ENCODE measurements around the gene DCC. TPM values are rescaled to one million over a fixed set of nuclear protein-coding genes. Genes with fewer than 3 reads are reported as not detected.

The DCC gene
- total RNA-seq, 4 donors from 2014 or later, result 0.84 to 1.2 TPM; not detected in 2

DNA sequence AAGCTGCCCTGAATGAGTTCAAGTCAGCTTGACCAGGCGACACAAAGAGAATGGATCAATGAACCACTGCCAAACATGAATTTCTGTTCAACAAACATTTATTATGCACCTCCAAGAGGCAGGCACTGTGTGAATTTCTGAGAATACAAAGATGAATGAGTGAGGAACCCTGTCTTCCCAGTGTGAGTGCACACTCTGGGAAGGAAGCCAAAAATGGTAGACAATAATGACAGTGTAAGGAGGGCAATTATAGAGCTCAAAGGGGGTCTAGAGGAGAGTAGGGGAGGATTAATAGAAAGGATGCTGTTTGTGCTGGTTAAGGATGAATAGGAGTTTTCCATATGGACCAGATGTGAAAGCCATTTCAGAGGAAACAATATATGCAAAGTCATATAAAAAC lies 213.4 kb downstream of the DCC start:
- TF ChIP-seq, protein P1, sequence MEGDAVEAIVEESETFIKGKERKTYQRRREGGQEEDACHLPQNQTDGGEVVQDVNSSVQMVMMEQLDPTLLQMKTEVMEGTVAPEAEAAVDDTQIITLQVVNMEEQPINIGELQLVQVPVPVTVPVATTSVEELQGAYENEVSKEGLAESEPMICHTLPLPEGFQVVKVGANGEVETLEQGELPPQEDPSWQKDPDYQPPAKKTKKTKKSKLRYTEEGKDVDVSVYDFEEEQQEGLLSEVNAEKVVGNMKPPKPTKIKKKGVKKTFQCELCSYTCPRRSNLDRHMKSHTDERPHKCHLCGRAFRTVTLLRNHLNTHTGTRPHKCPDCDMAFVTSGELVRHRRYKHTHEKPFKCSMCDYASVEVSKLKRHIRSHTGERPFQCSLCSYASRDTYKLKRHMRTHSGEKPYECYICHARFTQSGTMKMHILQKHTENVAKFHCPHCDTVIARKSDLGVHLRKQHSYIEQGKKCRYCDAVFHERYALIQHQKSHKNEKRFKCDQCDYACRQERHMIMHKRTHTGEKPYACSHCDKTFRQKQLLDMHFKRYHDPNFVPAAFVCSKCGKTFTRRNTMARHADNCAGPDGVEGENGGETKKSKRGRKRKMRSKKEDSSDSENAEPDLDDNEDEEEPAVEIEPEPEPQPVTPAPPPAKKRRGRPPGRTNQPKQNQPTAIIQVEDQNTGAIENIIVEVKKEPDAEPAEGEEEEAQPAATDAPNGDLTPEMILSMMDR (IDR thresholded peaks at IDR 0.05), result no peak
- TF ChIP-seq POLR2A (IDR thresholded peaks at IDR 0.05), result no peak
- TF ChIP-seq EP300 (IDR thresholded peaks at IDR 0.05), result no peak
- Histone ChIP-seq H3K27ac (no peak overlapping the region), H3K4me3 (no peak overlapping the region), H3K27me3 (no peaks in the 10 kb centered on the region), H3K9me3 (no peaks in the 10 kb centered on the region), H3K4me1 (no peaks in the 10 kb centered on the region), H3K36me3 (no peaks in the 10 kb centered on the region)
- WGBS, 2 donors, result 41 to 68% methylated on average over 1 of the region's 1 CpG
- DNase-seq (ENCODE audit: low spot score in 2 of 2), result no peak

DNA sequence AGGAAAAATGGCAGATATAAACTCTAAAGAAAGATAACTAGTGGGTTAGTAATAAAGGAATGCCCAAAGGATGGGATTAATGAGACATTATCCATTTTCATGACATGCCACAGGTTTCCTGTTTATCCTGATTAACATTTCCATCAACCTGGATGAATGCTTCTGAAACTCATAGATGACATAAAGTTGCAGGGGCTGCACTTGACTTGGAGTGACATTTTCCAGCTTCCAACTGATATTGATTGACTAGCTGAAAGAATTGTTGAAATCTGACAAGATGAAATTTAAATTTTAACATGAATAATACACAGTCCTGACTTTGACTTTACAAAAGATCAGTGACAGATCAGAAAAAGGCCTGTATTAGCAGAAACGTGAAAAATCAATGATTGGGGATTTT lies 214.2 kb downstream of the DCC start:
- Histone ChIP-seq H3K36me3 (no peaks in the 10 kb centered on the region), H3K9me3 (no peaks in the 10 kb centered on the region), H3K27ac (no peak overlapping the region), H3K4me3 (no peak overlapping the region), H3K4me1 (no peaks in the 10 kb centered on the region), H3K27me3 (no peaks in the 10 kb centered on the region)
- no peak for DNase-seq (ENCODE audit: low spot score in 2 of 2)
- TF ChIP-seq POLR2A (IDR thresholded peaks at IDR 0.05) (no peak), EP300 (IDR thresholded peaks at IDR 0.05) (no peak)
- TF ChIP-seq, protein P1 (IDR thresholded peaks at IDR 0.05), result no peak
- 61 to 85% methylated on average over 1 of the region's 1 CpG for WGBS, 2 donors

DNA sequence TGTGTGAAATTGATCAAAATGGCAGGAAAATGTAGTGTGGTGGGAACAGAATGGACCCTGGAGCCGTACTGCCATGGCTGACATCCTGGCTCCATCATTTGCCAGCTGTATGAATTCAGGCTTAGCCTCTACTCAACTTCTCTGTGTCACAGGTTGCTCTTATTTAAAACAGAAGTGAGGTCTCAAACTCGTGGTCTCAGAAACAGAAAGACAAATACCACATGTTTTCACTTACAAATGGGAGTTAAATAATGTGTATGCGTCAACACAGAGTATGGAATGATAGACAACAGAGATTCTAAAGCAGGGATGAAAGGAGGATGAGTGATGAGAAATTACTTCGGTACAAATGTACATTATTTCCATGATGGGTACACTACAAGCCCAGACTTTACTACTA lies 227.4 kb downstream of the DCC start:
- DNase-seq (ENCODE audit: low spot score in 2 of 2), result no peak
- H3K36me3 ChIP-seq, result no peaks in the 10 kb centered on the region
- no peak overlapping the region for H3K4me3 ChIP-seq
- H3K27ac ChIP-seq, result no peak overlapping the region
- no peaks in the 10 kb centered on the region for H3K27me3 ChIP-seq
- H3K4me1 ChIP-seq, result no peaks in the 10 kb centered on the region
- 64 to 66% methylated on average over 4 of the region's 4 CpGs for WGBS, 2 donors
- no peaks in the 10 kb centered on the region for H3K9me3 ChIP-seq
- TF ChIP-seq EP300 (IDR thresholded peaks at IDR 0.05) (no peak), POLR2A (IDR thresholded peaks at IDR 0.05) (no peak)
- TF ChIP-seq, protein P1 (IDR thresholded peaks at IDR 0.05), result no peak

DNA sequence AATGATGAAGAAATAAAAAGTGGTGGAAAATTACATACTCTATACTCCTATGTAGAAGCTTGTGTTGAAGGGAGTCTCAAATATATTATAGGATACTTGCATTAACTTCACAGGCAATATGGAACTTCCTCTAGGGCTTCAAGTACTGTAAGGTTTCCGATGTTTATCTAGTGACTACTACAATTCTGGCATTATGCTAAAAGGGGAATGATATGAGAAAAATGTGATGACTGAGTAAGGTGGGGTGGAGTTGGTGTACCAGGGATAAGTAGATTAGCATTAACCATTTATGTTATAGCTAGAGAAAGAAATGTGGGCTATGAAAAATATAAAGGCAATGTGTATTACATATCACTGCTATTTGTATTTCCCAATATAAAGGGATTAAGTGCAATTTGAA lies 229.5 kb downstream of the DCC start:
- Histone ChIP-seq H3K27ac (no peak overlapping the region), H3K9me3 (no peaks in the 10 kb centered on the region), H3K27me3 (no peaks in the 10 kb centered on the region), H3K4me1 (no peaks in the 10 kb centered on the region), H3K36me3 (no peaks in the 10 kb centered on the region), H3K4me3 (no peak overlapping the region)
- no peak for DNase-seq (ENCODE audit: low spot score in 2 of 2)
- WGBS, 2 donors, result 70 to 73% methylated on average over 1 of the region's 1 CpG
- no peak for TF ChIP-seq EP300 (IDR thresholded peaks at IDR 0.05)
- TF ChIP-seq POLR2A (IDR thresholded peaks at IDR 0.05), result no peak
- TF ChIP-seq, protein P1 (IDR thresholded peaks at IDR 0.05), result no peak

DNA sequence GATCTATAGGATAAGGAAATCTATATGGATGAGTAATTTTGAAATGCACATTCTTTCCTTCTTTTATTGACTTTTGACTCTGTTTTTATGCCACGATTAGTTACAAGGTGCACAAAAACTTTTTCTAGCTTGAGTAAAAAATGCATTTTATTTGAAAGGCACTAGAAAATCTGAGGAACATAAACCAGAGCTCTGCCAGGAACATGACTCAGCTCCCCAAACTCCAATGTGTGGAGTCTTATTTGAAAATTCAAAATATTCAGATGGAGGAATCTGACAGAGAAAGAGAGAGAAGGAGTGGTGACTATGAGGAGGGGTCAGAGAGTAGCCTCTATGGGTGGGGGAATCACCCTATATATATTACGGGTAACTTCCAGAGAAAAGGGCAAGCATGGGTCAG lies 231.0 kb downstream of the DCC start:
- no peaks in the 10 kb centered on the region for H3K27me3 ChIP-seq
- WGBS, 2 donors, result 51 to 57% methylated on average over 2 of the region's 2 CpGs
- H3K27ac ChIP-seq, result no peak overlapping the region
- no peaks in the 10 kb centered on the region for H3K4me1 ChIP-seq
- H3K36me3 ChIP-seq, result no peaks in the 10 kb centered on the region
- TF ChIP-seq EP300 (IDR thresholded peaks at IDR 0.05), result no peak
- no peak for TF ChIP-seq POLR2A (IDR thresholded peaks at IDR 0.05)
- TF ChIP-seq, protein P1 (IDR thresholded peaks at IDR 0.05), result no peak
- H3K4me3 ChIP-seq, result no peak overlapping the region
- no peaks in the 10 kb centered on the region for H3K9me3 ChIP-seq
- no peak for DNase-seq (ENCODE audit: low spot score in 2 of 2)

Measured in tibial nerve (tissue), 4 donors.